Islet of Langerhans (tissue), 1 donor: ENCODE measurements around the gene TICRR.

ENCODE experiments used
- FAIRE-seq: peaks from one replicate; lab custom pipeline; 2011; peaks lifted over from hg19 to GRCh38; lab: Jason Lieb, UNC

The TICRR gene

GRCh38 chr15:89656116-89656815 is 81.0 kb downstream of the TICRR start:
- no peak for FAIRE-seq

GRCh38 chr15:89657686-89658200 is 82.5 kb downstream of the TICRR start:
- FAIRE-seq = no peak

- no peak for FAIRE-seq
Observed at GRCh38 chr15:89659295-89659694, 84.0 kb downstream of the TICRR start.

- no peak for FAIRE-seq
Observed at GRCh38 chr15:89660556-89660955, 85.3 kb downstream of the TICRR start.

GRCh38 chr15:89662893-89663626 is 87.8 kb downstream of the TICRR start:
- FAIRE-seq = no peak

GRCh38 chr15:89664441-89665350 is 89.4 kb downstream of the TICRR start:
- no peak for FAIRE-seq

GRCh38 chr15:89665449-89666181 is 90.3 kb downstream of the TICRR start:
- FAIRE-seq = no peak

- FAIRE-seq = no peak
Observed at GRCh38 chr15:89666184-89666857, 91.1 kb downstream of the TICRR start.

- no peak for FAIRE-seq
Observed at GRCh38 chr15:89666858-89667705, 91.8 kb downstream of the TICRR start.

- FAIRE-seq = no peak
Observed at GRCh38 chr15:89667706-89667960, 92.4 kb downstream of the TICRR start.

- FAIRE-seq = no peak
Observed at GRCh38 chr15:89668171-89668570, 92.9 kb downstream of the TICRR start.

GRCh38 chr15:89669309-89669865 is 94.1 kb downstream of the TICRR start:
- FAIRE-seq = no peak

GRCh38 chr15:89669941-89670340 is 94.7 kb downstream of the TICRR start:
- no peak for FAIRE-seq

- FAIRE-seq = no peak
Observed at GRCh38 chr15:89670971-89671560, 95.8 kb downstream of the TICRR start.

- FAIRE-seq = no peak
Observed at GRCh38 chr15:89671687-89672086, 96.4 kb downstream of the TICRR start.

- FAIRE-seq = no peak
Observed at GRCh38 chr15:89672221-89673164, 97.2 kb downstream of the TICRR start.

- FAIRE-seq = no peak
Observed at GRCh38 chr15:89673165-89673512, 97.9 kb downstream of the TICRR start.

- no peak for FAIRE-seq
Observed at GRCh38 chr15:89674526-89674925, 99.3 kb downstream of the TICRR start.

GRCh38 chr15:89675606-89676005 is 100.3 kb downstream of the TICRR start:
- no peak for FAIRE-seq
